GM21528 (cell line): ENCODE measurements around the gene PDGFC.

Source experiments
- ATAC-seq: cut with Tn5 transposase; IDR thresholded peaks from one replicate; pipeline ENCODE4 v1.9.1; 2021; ENCODE audit warnings: mild to moderate bottlenecking, moderate library complexity; ENCODE audit not compliant: unreplicated experiment, low FRiP score

PDGFC gene

GRCh38 chr4:156975686-156976085 lies 4.1 kb upstream of the PDGFC start:
- no peak for ATAC-seq

DNA sequence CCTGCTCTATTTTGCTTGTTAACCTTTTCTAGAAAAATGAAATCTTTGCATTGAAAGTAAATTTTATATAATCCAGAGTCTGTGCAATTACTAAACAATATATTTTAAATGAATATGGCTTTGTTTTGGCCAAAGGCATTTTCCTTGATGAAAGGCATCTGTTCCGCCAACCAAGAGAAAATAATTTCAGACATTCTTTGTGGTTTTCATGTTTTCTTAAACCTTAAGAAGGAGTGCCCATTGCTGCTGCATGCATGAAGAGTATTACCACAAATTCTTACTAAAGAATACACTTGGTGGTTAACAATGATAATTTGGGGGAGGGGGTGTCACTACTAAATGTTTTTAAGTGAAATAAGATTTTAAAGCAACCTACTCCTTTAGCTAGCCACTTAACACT lies 2.7 kb upstream of the PDGFC start:
- ATAC-seq = no peak

DNA sequence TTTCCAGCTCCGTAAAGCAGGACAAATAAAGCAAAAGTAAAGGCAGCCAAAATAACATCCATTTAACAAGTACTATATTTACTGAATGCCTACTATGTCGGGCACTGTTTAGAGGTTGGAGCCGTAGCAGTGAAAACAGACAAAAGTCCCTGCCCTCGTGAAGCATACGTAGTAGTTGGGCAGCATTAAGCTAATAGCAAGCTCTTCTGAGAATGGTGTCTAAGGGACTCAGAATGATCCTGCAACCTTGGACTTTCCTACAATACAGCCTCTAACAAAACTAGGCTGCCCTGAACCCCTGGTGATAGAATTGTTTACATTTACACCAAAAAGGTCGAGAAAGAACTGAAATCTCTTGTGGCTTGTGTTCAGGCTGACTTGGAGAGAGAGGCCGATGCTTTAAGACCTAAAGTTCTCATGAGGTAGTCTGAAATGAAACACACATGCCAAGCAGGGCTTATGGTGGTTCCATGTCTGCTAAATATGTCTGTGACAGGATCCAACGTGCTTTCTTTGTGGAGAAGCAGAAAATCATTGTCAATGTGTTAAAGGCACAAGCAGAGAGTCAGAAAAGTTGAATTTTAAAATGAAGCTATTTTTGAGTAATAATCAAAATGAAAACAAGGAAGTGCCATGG lies 898 bp upstream of the PDGFC start:
- ATAC-seq = no peak

DNA sequence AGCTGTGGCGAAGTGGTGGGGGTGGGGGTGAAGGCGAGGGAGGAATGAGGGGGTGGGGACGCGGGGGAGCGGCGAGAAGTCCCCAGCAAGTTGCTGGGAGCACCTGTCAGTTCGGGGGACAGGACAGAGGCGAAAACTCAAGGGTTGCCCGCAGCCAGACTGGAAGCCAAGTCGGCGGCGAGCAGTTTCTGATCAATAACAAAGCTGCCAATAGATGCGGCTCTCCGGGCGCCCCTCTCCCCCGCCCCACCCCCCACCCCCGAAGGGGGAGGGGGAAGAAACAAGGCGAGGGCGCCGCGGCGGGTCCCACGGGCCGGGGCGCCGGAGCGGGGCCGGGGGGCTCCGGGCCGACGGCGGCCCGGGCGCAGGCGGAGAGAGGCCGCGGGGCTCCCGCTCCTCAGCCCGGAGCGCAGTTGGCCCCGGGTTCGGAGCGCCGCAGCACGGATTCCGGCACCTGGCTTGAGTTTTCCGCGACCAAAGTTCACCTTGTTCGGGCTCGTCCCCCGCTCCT lies 379 bp downstream of the PDGFC start:
- no peak for ATAC-seq

DNA sequence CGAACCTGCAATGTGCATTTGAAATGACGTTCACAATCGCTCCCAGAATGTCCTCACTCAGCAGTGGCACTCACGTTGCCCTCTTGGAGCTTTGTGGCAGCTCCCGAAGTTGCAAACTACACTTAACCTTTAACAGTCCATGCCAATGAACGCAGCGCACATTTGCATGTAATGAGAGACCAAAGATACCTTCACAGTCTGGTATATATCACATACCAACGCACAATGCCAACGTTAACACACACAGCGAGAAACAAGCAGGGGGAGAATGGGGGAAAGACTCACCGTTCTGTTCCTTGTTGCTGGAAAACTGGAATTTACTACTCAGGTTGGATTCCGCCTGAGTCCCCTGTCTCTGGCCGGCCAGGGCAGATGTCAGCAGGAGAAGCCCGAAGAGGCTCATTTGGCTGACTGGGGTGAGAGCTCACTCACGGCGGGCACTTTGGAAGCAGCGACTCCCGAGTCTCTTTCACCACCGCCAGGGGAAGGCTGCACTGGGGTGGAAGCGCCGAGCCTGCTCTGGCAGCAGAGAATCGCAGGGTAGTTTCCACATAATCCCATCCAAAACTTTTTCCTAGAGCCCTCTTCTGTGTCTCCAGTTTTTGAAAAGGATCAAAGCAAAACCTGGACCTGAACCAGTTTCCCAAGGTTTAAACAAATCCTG lies 966 bp downstream of the PDGFC start:
- no peak for ATAC-seq

GRCh38 chr4:156969911-156970310 lies 1.7 kb downstream of the PDGFC start:
- no peak for ATAC-seq

DNA sequence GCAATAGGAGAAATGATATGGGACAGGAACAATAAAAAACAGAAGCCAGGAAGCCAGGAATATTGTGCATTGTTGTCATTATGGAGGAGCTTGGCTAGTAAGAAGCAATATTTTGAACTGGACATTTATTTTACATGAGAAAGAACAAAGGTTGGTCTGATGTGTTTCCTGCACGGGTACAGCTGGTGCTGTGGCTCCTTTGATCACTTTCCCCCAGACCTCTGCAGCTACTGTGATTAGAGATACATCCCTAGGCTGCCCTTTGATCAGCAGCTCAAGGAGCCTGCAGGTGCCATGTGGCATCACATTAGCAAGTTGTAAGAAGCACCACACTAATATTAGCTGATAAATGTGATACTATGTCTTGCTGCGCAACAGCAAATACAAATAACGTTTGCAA lies 2.5 kb downstream of the PDGFC start:
- no peak for ATAC-seq

- ATAC-seq = peak; percentile 62
These were observed 3.1 kb downstream of the PDGFC start for GRCh38 chr4:156968479-156968984.

DNA sequence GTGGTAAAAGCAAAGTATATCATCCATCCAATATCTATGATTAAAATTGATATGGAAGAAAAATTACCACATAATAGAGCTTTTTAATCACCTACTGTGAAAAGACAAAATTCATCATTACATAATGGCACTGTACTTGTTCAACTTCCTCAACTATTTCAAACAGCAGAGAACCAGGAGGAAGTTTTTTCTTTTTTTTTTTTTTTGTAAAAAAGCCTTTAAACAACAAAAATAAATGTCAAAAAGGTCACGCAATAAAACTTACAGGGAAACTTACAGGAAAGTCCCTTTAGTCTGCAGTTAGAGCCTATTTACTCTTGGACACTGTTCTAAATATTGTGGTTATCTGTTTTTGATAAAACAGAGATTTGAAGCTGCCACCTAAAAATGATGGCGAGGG lies 4.8 kb downstream of the PDGFC start:
- ATAC-seq = no peak

- ATAC-seq = no peak
These were observed 8.2 kb downstream of the PDGFC start for GRCh38 chr4:156963419-156963818.

DNA sequence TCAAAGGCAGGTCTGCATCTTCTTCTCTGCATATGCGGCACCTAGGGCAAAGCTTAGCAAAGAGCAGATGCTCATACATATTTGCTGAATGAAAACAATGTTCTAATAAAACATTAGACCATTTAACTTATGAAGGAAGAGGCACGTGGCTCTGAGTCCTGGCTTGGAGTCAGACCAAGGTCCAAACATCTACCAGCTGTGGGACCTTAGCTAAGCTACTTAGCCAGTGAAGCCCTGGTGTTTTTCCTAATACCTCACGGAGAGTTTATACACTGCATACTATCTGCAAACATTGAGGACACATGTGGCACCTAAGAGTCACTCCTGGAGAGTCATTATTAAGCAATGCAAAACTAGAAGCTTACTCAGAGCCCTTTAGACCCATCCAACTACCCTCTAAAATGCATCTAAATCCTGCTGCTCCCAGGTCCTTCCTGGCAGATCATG lies 9.0 kb downstream of the PDGFC start:
- ATAC-seq = no peak

GRCh38 chr4:156962058-156962358 lies 9.6 kb downstream of the PDGFC start:
- no peak for ATAC-seq

- no peak for ATAC-seq
These were observed 10.2 kb downstream of the PDGFC start for GRCh38 chr4:156961196-156962057.

DNA sequence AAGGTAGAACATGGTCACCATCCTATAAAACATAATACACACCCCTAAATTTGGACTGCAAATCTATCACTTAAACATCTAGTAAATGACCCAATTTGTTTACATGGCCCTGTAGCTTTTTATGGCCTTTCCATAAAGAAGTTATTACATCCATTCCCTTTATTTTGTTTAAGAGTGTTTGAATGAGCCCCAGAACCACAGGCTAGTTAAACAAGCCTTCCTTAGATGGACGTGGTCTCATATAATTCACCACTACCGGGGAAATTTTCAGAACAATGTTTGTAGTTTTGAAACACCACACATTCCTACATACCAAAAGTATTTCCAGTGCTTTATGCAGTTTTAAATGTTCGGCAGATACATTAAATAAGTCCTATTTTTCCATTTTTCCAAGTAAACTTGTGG lies 12.3 kb downstream of the PDGFC start:
- no peak for ATAC-seq

- ATAC-seq = no peak
These were observed 13.1 kb downstream of the PDGFC start for GRCh38 chr4:156958276-156959074.

DNA sequence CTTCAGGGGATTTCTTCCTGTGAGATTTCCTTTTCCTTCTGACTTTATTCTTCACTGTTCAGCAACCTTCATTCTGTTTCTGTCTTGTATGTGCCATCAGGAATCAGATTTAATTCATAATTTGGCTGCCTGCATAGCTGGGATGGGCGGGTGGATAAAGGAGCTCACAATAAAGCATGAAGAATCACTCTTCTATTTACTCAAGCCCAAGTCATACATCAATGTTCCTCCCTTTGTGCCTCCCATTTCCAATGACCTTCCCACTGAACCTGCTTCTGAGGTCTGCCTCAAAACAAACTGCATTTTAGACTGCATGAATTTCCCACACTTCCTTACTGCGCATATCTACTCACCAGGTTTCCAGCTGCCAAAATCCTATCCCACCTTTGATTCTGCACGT lies 14.0 kb downstream of the PDGFC start:
- ATAC-seq = no peak

- no peak for ATAC-seq
These were observed 14.7 kb downstream of the PDGFC start for GRCh38 chr4:156956826-156957368.

DNA sequence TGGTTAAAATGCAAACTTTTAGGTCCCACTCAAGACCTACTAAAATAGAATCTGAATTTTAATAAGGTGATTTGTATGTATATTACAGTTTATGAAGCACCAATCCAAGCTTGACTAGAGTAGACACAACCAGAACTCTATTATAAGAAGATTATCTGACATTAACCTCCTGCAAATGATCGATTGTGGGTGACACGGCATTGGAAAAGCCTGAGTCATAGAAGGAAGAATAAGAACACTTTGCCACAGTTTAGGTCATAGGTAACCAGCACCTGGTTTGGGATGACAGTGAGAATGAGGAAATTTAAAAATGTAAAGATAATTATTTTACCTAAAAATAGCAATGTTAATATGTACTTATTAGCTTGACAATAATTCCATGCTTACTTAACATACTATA lies 15.2 kb downstream of the PDGFC start:
- no peak for ATAC-seq

DNA sequence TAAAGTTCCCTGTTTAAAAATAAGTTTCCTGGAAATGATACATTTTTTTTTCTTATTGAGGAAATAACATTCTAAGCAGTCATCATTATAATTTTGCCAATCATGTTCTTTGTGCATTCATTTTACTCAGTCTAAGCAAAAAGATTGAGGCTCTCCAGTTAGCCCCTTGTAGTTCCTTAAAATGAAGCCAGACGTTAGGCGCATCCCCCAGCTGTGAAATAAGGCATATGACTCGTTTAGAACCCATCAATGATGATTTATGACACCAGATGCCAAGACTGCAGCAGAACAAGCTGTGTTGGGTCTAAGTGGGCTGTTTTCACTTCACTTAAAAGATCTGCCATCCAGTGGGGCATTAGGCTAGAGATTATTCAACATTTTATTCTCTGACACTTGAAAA lies 17.0 kb downstream of the PDGFC start:
- ATAC-seq = no peak

- ATAC-seq = no peak
These were observed 17.6 kb downstream of the PDGFC start for GRCh38 chr4:156953951-156954350.
